SK-N-MC (cell line): ENCODE measurements around the gene SIVA1.

Experiments used
- EZH2 ChIP-seq: fragments of 200-600 bp; sonication (generic); IDR thresholded peaks from one replicate; pipeline ENCODE4 v1.6.1; 2017; ENCODE audit warnings: antibody characterized with exemption
- FOXP2 ChIP-seq: optimal IDR thresholded peaks from 2 replicates; pipeline ENCODE3; 2011; ENCODE audit warnings: mild to moderate bottlenecking, moderate library complexity; ENCODE audit not compliant: insufficient read depth; ENCODE audit errors: extremely low read length, control extremely low read depth
- POLR2AphosphoS5 ChIP-seq: IDR thresholded peaks from 2 replicates; pipeline ENCODE4 v1.6.1; 2012; ENCODE audit warnings: mild to moderate bottlenecking, low read depth, low read length, borderline replicate concordance

GRCh38 chr14:104805326-104805678 lies 52.4 kb downstream of the SIVA1 start:
- TF ChIP-seq EZH2 (no peak), POLR2AphosphoS5 (no peak), FOXP2 (no peak)
